PC-3 (cell line): ENCODE measurements around the gene FIP1L1.

ENCODE experiments used
- EZH2 ChIP-seq: fragments of 300-600 bp; sonication (generic); IDR thresholded peaks from one replicate; pipeline ENCODE4 v1.6.1; 2017; ENCODE audit warnings: antibody characterized with exemption, mild to moderate bottlenecking, low read length; ENCODE audit not compliant: unreplicated experiment
- EZH2phosphoT487 ChIP-seq: fragments of 300-600 bp; sonication (generic); IDR thresholded peaks from 2 replicates; pipeline ENCODE4 v1.6.1; 2018; ENCODE audit warnings: mild to moderate bottlenecking, antibody characterized with exemption, low read length, borderline replicate concordance
- TF ChIP-seq, protein P1 (sequence below): fragments of 300-600 bp; sonication (generic); conservative IDR thresholded peaks from 2 replicates; pipeline ENCODE4 v1.5.1; 2017; ENCODE audit warnings: antibody characterized with exemption, low read depth, mild to moderate bottlenecking, low read length

DNA sequence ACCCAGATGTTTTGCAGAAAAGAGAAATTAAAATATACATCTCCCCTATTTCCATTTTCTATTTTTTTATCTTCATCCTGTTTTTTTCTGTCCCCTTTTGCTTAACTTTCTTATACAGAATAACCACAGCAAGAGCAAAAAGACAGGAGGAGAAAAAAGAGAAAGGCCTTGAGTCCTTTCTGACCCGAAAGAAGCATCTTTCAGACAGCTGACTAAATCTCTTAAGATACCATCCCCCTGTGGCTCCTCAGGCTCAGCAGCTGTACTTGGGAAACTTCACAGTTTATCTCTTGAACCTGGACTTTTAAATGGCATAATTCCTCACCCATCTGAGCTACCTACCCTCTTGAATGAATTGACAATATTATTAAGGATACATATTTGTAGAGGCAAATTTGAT lies 100.2 kb downstream of the FIP1L1 start:
- TF ChIP-seq, protein P1, sequence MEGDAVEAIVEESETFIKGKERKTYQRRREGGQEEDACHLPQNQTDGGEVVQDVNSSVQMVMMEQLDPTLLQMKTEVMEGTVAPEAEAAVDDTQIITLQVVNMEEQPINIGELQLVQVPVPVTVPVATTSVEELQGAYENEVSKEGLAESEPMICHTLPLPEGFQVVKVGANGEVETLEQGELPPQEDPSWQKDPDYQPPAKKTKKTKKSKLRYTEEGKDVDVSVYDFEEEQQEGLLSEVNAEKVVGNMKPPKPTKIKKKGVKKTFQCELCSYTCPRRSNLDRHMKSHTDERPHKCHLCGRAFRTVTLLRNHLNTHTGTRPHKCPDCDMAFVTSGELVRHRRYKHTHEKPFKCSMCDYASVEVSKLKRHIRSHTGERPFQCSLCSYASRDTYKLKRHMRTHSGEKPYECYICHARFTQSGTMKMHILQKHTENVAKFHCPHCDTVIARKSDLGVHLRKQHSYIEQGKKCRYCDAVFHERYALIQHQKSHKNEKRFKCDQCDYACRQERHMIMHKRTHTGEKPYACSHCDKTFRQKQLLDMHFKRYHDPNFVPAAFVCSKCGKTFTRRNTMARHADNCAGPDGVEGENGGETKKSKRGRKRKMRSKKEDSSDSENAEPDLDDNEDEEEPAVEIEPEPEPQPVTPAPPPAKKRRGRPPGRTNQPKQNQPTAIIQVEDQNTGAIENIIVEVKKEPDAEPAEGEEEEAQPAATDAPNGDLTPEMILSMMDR = no peak
- no peak for TF ChIP-seq EZH2
- TF ChIP-seq EZH2phosphoT487 = no peak
